GM12801 (cell line): ENCODE data around the gene NELFB.

Experiments used
- CTCF ChIP-seq: IDR thresholded peaks from one replicate; pipeline ENCODE4 v1.5.1; 2011; ENCODE audit warnings: control low read depth; ENCODE audit not compliant: insufficient read length; ENCODE audit errors: extremely low read depth

Gene NELFB

GRCh38 chr9:137220317-137221094, 34.6 kb upstream of the NELFB start:
- TF ChIP-seq CTCF: no peak

GRCh38 chr9:137221095-137221505, 34.0 kb upstream of the NELFB start:
- no peak for TF ChIP-seq CTCF

GRCh38 chr9:137221506-137222111, 33.5 kb upstream of the NELFB start:
- TF ChIP-seq CTCF: no peak

- TF ChIP-seq CTCF: no peak
Measured at GRCh38 chr9:137222190-137223077, 32.7 kb upstream of the NELFB start, which contains the start of gene RNF208. RNF208 (minus strand) TSS chr9:137222240; CDS start chr9:137221212, 1,028 bp downstream.

- TF ChIP-seq CTCF: no peak
Measured at GRCh38 chr9:137223078-137223970, 31.8 kb upstream of the NELFB start.

GRCh38 chr9:137224830-137225694, 30.1 kb upstream of the NELFB start, which contains the start of gene CYSRT1:
CYSRT1 (plus strand) TSS chr9:137225174; CDS start chr9:137225622, 448 bp downstream.
- TF ChIP-seq CTCF: no peak
